Measurements from ENCODE around the gene RAPGEF4. TPM values are rescaled to one million over a fixed set of nuclear protein-coding genes. Genes with fewer than 3 reads are reported as not detected.

RAPGEF4 gene
- total and polyA plus RNA-seq, 2 of the 4 experiments (the other 2 are of a cell fraction): 1.7 to 3.2 TPM

- no peaks in the 10 kb centered on the region for H3K9me3 ChIP-seq (ENCODE audit: control insufficient read depth, insufficient read depth, low read length)
- H4K20me1 ChIP-seq (ENCODE audit: insufficient read depth, low read length): no peaks in the 10 kb centered on the region
- H3K18ac ChIP-seq (ENCODE audit: low read depth, low read length): peak overlapping the region; percentile 31; the same call in 1 of the 2 replicates
- H2AK9ac ChIP-seq (replicated peaks; ENCODE audit: low read depth, low read length, poor library complexity): no peak overlapping the region
- ATAC-seq (ENCODE audit: low read depth): no peak
- H3K79me1 ChIP-seq (ENCODE audit: low read depth in 1 of 2, low read length in 2 of 2): no peaks in the 10 kb centered on the region
- no peak overlapping the region for H4K5ac ChIP-seq (ENCODE audit: low read depth, low read length)
- H3K4me2 ChIP-seq (ENCODE audit: low read depth, low read length): no peak overlapping the region
- peak overlapping the region in 1 of 2 experiments; percentile 30; a peak in 2 of 4 replicates for H4K8ac ChIP-seq (ENCODE audit: low read depth in 2 of 2, low read length in 2 of 2)
- no peak overlapping the region for H3K4me3 ChIP-seq (ENCODE audit: insufficient read depth, low read depth, low read length)
- no TSS peak for BruUV-seq (replicated peaks)
- in situ Hi-C loops (cut with MboI; ENCODE audit: low sequenced_read_pairs) (no loop called here), dilution Hi-C loops (cut with HindIII; ENCODE audit: low sequenced_read_pairs, unreplicated experiment) (no loop called here), intact Hi-C loops (cut with micrococcal nuclease) (no loop called here)
- H3K27ac ChIP-seq (ENCODE audit: insufficient read depth, low read length): no peak overlapping the region
- H2BK5ac ChIP-seq (ENCODE audit: low read depth, low read length, poor library complexity, severe bottlenecking): peak overlapping the region; percentile 23
- no peaks in the 10 kb centered on the region for H3K36me3 ChIP-seq (ENCODE audit: control insufficient read depth, insufficient read depth, low read length)
- H3K4ac ChIP-seq (ENCODE audit: low read depth, low read length): peak overlapping the region; percentile 33; the same call in 1 of the 2 replicates
- H3K23ac ChIP-seq (ENCODE audit: low read depth, low read length): no peak overlapping the region
- no peak overlapping the region for H3K9ac ChIP-seq (ENCODE audit: low read depth, low read length)
- H3K9me1 ChIP-seq (ENCODE audit: insufficient read depth, low read length): peaks cover 18% of the 10 kb centered on the region
- no peak for DNase-seq
- POLR2A ChIA-PET (ENCODE audit: unreplicated experiment): no interaction called here
- peak overlapping the region; percentile 62 for H2AK5ac ChIP-seq (ENCODE audit: low read depth, low read length)
- no CpG with 5 or more reads among the region's 4 CpGs for WGBS, 2 experiments (ENCODE audit: extremely low coverage in 2 of 2, insufficient read length in 1 of 2)
- peak overlapping the region; percentile 83 for H3K14ac ChIP-seq (replicated peaks; ENCODE audit: low read depth, low read length)
- H2BK15ac ChIP-seq (ENCODE audit: low read depth, low read length): peak overlapping the region; percentile 43; the same call in 1 of the 3 replicates
- no peak overlapping the region for H2AFZ ChIP-seq (replicated peaks; ENCODE audit: low read length, poor library complexity)
- H4K91ac ChIP-seq (ENCODE audit: insufficient read depth, low read depth, low read length): no peak overlapping the region
- H3K27me3 ChIP-seq (ENCODE audit: control insufficient read depth, insufficient read depth, low read length): no peaks in the 10 kb centered on the region
- no peak for TF ChIP-seq BHLHE40 (IDR thresholded peaks at IDR 0.05; ENCODE audit: low read depth, low read length)
- TF ChIP-seq MAFK (IDR thresholded peaks at IDR 0.05; ENCODE audit: low read depth, low read length): no peak
- TF ChIP-seq RAD21 (IDR thresholded peaks at IDR 0.05; ENCODE audit: low read length): no peak
- TF ChIP-seq RCOR1 (IDR thresholded peaks at IDR 0.05; ENCODE audit: insufficient replicate concordance, low read length): no peak
- no peak for TF ChIP-seq NFE2L2 (IDR thresholded peaks at IDR 0.05; ENCODE audit: low read depth, low read length)
- TF ChIP-seq CHD1 (IDR thresholded peaks at IDR 0.05; ENCODE audit: low read depth, low read length): no peak
- TF ChIP-seq CTCF (conservative IDR thresholded peaks at IDR 0.05; ENCODE audit: low read depth, low read length): no peak
- TF ChIP-seq POLR2A (IDR thresholded peaks at IDR 0.05; ENCODE audit: low read depth, low read length): no peak
- no peak for TF ChIP-seq RFX5 (IDR thresholded peaks at IDR 0.05; ENCODE audit: low read depth, low read length)
- TF ChIP-seq FOS (IDR thresholded peaks at IDR 0.05; ENCODE audit: low read depth, low read length): no peak
- no peak for TF ChIP-seq MAZ (IDR thresholded peaks at IDR 0.05; ENCODE audit: borderline replicate concordance, low read depth, low read length)
- TF ChIP-seq, protein P1, sequence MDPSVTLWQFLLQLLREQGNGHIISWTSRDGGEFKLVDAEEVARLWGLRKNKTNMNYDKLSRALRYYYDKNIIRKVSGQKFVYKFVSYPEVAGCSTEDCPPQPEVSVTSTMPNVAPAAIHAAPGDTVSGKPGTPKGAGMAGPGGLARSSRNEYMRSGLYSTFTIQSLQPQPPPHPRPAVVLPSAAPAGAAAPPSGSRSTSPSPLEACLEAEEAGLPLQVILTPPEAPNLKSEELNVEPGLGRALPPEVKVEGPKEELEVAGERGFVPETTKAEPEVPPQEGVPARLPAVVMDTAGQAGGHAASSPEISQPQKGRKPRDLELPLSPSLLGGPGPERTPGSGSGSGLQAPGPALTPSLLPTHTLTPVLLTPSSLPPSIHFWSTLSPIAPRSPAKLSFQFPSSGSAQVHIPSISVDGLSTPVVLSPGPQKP (IDR thresholded peaks at IDR 0.05; ENCODE audit: borderline replicate concordance, low read depth, low read length): no peak
- TF ChIP-seq SMC3 (IDR thresholded peaks at IDR 0.05; ENCODE audit: low read depth, low read length): no peak
- TF ChIP-seq, protein P2, sequence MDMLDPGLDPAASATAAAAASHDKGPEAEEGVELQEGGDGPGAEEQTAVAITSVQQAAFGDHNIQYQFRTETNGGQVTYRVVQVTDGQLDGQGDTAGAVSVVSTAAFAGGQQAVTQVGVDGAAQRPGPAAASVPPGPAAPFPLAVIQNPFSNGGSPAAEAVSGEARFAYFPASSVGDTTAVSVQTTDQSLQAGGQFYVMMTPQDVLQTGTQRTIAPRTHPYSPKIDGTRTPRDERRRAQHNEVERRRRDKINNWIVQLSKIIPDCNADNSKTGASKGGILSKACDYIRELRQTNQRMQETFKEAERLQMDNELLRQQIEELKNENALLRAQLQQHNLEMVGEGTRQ (IDR thresholded peaks at IDR 0.05; ENCODE audit: low read depth, low read length): no peak
- peak overlapping the region; percentile 35; the same call in 1 of the 2 replicates for H2BK120ac ChIP-seq (ENCODE audit: low read depth, low read length)
- CTCF ChIA-PET: interaction anchor here (1.0 kb wide), 1 partner anchor 101 kb away, joined by 3 read pairs; no protein-coding TSS in a partner anchor
- H3K4me1 ChIP-seq (ENCODE audit: control insufficient read depth, insufficient read depth, low read length): peaks cover 11% of the 10 kb centered on the region
- H3K56ac ChIP-seq (ENCODE audit: extremely low read depth, insufficient read depth, low read length): no peak overlapping the region
- H2BK20ac ChIP-seq (ENCODE audit: low read depth, low read length): peak overlapping the region; percentile 75; the same call in 1 of the 2 replicates
These were observed 94.8 kb downstream of the RAPGEF4 start for GRCh38 chr2:172830482-172830881.

Measured in IMR-90 (cell line).